Measurements from ENCODE around the gene COPS2.

GRCh38 chr15:49189631-49190030, 34.2 kb upstream of the COPS2 start:
- TF ChIP-seq, protein P1, sequence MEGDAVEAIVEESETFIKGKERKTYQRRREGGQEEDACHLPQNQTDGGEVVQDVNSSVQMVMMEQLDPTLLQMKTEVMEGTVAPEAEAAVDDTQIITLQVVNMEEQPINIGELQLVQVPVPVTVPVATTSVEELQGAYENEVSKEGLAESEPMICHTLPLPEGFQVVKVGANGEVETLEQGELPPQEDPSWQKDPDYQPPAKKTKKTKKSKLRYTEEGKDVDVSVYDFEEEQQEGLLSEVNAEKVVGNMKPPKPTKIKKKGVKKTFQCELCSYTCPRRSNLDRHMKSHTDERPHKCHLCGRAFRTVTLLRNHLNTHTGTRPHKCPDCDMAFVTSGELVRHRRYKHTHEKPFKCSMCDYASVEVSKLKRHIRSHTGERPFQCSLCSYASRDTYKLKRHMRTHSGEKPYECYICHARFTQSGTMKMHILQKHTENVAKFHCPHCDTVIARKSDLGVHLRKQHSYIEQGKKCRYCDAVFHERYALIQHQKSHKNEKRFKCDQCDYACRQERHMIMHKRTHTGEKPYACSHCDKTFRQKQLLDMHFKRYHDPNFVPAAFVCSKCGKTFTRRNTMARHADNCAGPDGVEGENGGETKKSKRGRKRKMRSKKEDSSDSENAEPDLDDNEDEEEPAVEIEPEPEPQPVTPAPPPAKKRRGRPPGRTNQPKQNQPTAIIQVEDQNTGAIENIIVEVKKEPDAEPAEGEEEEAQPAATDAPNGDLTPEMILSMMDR (IDR thresholded peaks at IDR 0.05), result no peak
- TF ChIP-seq, protein P2, sequence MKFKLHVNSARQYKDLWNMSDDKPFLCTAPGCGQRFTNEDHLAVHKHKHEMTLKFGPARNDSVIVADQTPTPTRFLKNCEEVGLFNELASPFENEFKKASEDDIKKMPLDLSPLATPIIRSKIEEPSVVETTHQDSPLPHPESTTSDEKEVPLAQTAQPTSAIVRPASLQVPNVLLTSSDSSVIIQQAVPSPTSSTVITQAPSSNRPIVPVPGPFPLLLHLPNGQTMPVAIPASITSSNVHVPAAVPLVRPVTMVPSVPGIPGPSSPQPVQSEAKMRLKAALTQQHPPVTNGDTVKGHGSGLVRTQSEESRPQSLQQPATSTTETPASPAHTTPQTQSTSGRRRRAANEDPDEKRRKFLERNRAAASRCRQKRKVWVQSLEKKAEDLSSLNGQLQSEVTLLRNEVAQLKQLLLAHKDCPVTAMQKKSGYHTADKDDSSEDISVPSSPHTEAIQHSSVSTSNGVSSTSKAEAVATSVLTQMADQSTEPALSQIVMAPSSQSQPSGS (CRISPR knock-in tag; IDR thresholded peaks at IDR 0.05; ENCODE audit: borderline replicate concordance, low read depth), result no peak
- no peak for TF ChIP-seq CREB1 (CRISPR knock-in tag; IDR thresholded peaks at IDR 0.05)
- no peak for TF ChIP-seq ZNF512 (CRISPR knock-in tag; IDR thresholded peaks at IDR 0.05; ENCODE audit: borderline replicate concordance)
- TF ChIP-seq RELA (CRISPR knock-in tag; IDR thresholded peaks at IDR 0.05; ENCODE audit: borderline replicate concordance), result no peak
- no peak for TF ChIP-seq OVOL2 (CRISPR knock-in tag; IDR thresholded peaks at IDR 0.05; ENCODE audit: borderline replicate concordance)
- no peak for TF ChIP-seq MAX (CRISPR knock-in tag; IDR thresholded peaks at IDR 0.05)
- TF ChIP-seq PREB (CRISPR knock-in tag; IDR thresholded peaks at IDR 0.05; ENCODE audit: borderline replicate concordance), result no peak
- no peak for TF ChIP-seq NR3C1 (CRISPR knock-in tag; conservative IDR thresholded peaks at IDR 0.05; ENCODE audit: low read depth)
